HG03354 (cell line): ENCODE data around the gene PTGDR2.

Experiments
- ATAC-seq: cut with Tn5 transposase; IDR thresholded peaks from one replicate; pipeline ENCODE4 v1.9.1; 2021; ENCODE audit warnings: mild to moderate bottlenecking; ENCODE audit not compliant: unreplicated experiment, poor library complexity, severe bottlenecking

PTGDR2 gene

DNA sequence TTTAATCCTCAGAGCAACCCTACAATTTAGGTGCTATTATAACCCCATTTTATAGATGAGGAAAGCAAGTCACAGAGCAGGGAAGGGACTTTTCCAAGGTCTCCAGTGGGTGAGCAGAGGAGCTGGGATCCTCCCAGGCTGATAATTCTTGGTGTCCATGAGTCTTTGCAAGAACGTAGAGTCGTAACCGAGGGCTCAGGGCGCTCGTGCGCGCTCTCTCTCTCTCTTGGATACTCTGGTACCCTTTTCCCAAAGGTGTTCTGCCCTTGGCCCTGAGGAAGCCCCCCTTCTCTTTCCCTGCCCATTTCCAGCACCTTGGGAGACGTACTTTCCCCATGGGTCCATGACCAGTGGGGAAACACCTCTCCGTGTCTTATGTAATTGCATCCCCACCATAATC, 6.4 kb upstream of the PTGDR2 start:
- ATAC-seq, result no peak

GRCh38 chr11:60860943-60861342, 5.2 kb upstream of the PTGDR2 start:
- no peak for ATAC-seq

DNA sequence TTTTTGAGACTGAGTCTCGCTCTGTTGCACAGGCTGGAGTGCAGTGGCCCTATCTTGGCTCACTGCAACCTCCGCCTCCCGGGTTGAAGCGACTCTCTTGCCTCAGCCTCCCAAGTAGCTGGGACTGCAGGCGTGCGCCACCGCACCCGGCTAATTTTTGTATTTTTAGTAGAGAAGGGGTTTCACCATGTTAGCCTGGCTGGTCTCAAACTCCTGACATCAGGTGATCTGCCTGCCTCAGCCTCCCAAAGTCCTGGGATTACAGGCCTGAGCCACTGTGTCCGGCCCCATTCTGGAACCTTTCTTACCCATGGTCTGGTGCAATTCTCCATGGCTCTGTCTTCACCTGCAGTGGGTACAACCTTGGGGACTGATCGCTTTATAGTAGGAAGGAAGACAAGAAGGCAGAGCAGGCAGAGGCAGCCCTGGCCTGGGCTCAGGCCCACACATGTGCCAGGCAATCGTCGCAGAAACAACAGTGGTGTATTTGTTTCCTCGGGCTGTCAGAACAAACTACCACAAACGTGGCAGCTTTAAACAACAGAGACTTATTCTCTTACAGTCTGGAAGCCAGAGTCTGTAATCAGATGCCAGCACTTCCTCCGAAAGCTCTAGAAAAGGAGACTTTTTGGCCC, 4.0 kb upstream of the PTGDR2 start:
- no peak for ATAC-seq

DNA sequence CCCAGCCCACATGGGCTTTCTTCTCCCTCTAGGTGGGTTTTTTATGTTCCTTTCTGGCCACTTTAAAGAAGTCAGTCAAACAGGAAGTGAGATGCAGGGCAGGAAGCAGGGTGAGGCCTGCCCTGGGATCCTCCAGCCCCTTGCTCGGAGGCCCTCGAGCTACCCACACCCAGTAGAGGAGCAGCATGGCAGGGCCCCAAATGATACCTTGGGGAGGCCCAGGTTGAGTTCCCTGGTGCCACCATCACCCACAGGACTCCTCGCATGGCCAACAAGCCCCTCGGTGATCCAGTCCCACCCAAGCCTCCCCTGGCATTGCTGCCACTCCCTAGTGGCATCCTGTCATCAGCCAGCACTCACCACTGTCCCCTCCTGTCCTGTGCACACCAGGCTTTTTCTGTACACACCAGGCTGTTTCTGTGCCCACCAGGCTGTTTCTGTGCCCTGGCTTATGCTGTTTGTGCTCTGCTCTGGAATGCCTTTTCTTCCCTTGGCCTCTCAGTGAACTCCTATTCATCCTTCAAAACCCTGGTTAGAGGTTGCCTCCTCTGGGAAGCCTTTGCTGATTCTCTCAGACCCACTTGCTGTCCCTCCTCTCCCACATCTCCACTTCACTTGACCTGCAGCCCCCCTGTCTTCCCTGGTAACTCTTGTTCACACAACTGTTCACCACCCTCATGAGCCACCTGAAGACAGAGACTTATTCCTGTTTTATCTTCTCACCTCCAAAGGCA, 3.1 kb upstream of the PTGDR2 start:
- no peak for ATAC-seq

GRCh38 chr11:60858236-60858635, 2.5 kb upstream of the PTGDR2 start:
- no peak for ATAC-seq

DNA sequence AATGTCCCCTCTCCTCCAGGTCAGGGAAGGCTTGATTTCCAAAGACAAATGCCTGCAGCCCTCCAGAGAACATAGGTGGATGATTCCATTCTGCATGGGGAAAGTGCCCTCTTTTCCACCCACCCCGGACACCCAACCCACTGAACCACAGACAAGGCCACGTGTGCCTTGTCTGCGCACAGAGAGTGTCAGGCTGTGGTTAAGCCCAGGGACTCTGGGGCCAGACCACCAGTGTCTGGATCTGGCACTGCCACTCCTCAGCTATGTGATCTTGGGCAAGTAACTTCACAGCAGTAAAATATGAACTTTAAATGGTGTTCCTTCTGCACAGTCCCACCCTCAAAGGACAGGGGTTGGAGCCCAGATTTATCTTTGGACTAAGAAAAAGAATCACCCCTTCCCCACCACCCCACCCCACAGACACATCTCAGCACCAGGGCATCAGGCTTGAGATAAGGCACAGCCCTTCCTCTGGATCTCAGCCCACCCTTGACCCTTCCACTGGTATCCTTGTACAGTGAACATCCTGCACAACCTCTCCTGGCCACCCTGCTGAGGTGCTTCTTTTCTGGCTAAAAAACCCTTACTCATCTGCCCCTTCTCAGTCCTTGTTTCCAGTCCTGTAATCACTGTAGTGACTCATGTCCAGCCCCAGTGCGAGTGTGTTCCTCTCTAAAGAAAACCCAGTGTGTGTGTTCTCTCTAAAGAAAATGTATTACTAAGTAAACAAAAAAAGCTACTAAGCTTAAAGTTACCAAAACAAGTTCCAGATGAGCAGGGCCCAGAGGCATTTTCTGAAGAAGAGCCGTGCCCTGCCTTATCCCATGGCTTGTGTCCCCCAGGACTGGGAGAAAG, 1.9 kb upstream of the PTGDR2 start:
- no peak for ATAC-seq

DNA sequence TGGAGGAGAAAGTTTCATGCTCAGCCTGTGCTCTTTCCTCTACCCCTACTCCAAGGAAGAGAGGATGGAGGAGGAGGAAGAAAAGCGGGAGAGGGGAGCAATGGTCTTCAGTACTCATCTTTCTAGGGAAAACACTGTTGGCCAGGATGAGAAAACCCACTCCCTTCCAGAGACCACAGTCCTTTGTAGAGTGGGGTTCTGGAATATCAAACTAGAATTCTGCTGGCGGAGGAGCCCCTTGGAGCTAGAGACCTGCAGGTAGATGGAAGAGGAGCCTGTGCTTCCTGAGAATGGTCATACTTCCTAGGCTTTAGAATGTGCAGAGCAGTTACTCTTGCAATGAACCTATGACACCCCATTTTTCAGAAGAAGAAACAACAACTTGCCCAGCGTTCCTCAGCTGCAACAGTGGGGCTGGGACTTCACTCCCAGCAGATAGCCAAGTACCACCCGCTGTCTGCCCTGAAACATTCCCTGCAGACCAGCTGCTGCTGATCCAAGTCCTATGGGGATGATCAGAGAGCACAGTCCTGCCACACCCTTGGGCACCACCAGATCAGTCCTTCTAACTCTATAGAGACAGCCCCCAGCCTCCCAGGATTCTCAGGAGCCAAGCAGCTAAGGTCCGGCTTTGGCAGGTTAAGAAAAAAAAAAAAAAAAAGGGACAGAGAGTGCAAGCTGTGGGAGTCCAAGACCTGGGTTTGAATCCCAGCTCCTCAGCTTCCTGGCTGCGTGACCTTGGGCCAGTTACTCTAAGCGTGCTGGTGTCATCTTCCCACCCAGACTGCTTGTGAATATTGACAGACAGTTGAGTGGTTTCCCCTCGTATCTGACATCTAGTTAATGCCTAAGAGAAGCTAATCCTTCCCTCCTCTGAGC, 664 bp downstream of the PTGDR2 start:
- ATAC-seq, result no peak

- ATAC-seq, result no peak
These were observed 1.5 kb downstream of the PTGDR2 start for GRCh38 chr11:60854140-60854846.

- ATAC-seq, result no peak
These were observed 2.5 kb downstream of the PTGDR2 start for GRCh38 chr11:60852982-60853950.

- no peak for ATAC-seq
These were observed 3.4 kb downstream of the PTGDR2 start for GRCh38 chr11:60852117-60852981.

- ATAC-seq, result no peak
These were observed 4.2 kb downstream of the PTGDR2 start for GRCh38 chr11:60851327-60852104.

DNA sequence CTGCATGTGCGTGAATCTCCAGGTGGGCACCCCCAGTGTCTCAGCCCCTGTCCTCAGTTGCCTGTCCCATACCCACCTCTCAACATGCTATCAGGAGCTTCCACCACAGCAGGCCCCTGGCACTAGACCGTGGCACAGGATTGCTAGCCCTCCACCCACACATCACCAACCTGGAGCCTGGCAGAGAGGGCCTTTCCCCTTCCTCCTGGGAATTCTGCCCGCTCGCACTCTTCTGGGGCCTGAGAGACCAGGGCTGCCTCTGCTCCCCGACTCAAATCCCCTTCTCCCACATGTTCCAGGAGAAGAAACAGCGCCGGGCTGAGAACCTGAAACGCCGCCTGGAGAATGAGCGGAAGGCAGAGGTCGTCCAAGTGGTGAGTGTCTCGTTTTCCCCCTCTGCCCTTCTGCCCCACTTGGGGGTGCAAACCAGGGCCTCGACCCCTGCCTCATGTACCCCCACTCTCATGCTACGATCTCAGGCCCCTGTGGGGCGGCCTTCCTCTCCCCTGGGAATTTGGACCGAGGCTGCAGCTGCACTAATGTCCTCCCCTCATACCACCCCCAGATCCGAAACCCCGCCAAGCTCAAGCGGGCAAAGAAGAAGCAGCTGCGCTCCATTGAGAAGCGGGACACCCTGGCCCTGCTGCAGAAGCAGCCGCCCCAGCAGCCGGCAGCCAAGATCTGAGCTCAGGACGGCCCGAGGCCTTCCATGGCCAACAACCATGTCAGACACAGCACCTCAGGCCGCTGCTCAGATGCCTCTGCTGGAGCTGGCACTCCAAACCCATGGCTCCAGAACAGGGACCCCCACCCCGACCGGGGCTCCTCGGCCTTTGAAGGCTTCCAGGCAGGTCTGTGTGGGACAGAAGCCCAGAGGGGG, 5.9 kb downstream of the PTGDR2 start:
- no peak for ATAC-seq

DNA sequence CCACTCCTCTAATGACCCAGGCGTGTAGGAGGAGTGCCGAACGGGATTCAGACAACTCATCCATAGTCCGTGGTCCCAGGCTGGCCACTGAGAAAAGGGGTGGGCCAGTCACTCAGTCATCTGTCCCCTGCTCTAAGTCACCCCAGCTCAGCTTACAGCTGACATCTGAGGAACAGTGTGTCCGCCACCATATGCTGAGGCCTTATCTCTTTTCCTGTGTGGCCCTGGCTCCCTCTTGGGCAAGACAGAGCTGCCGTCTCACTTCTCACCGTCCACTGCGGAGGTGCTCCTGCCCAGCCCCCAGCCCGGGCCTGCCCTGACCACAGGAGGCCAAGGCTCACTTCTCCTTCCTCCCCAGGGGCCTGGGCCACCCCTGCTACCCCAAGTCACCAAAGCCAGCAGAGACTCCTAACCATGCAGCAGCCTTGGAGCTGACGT, 7.0 kb downstream of the PTGDR2 start:
- ATAC-seq, result no peak

- no peak for ATAC-seq
These were observed 7.9 kb downstream of the PTGDR2 start for GRCh38 chr11:60847896-60848295.

DNA sequence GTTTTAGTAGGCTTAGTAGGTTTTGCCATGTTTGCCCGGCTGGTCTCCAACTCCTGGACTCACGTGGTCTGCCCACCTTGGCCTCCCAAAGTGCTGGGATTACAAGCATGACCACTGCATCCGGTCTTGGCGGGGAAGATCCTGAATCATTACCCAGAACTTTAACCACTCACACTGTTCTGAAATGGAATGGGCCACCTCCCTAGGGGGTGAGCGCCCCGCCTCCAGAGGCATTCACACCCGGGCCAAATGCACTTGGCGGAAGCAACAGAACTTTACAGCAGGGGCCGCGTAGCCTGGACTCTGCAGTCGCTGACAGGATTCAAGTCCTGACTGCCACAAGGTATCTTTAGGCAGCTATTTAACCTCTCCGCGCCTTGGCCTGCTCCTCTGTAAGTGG, 8.5 kb downstream of the PTGDR2 start:
- no peak for ATAC-seq
